ENCODE data around the gene CNN2. TPM values are rescaled to one million over a fixed set of nuclear protein-coding genes. Genes with fewer than 3 reads are reported as not detected.

Gene CNN2
- total and polyA plus RNA-seq, 9 of the 15 experiments (the other 6 are each of a cell fraction or from before 2014, with no cell fraction given), result 12.1 to 174 (median 52.7) TPM

DNA sequence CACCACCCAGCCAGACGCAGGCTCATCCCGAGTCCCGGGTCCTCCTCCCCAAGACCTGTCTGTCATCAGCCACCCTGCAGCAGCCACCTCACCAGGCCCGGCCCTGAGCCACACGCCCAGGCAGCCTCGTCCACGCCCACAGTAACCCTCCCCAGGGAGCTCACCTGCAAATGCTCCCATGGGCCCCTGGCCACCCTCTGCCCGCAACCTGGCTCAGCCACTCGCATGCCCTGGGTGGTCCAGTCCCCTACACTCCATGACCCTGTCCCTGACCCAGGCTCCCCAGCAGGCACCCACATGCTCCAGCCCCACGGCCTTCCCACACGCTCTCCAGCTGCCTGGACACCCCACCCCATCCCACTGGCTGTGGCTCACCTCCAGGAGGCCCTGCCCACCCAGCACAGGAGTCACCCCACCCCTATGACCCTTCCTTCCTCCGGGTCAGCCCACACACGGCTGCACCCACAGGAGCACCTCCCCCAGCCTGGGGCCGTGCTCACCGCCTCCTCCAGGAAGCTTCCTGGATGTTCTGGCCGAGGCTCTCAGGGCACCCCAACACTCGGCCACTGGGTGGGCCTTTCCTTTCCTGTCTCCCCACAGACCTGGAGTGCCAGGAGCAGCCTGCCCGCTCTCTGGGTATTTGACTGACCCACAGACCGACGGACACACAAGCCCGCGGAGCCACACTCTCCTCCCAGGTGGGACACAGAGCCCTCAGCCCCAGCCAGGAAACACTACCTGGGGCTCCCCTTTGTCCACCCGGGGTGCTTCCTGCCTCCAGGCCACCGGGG is 9.1 kb upstream of the CNN2 start (continued):
- TF ChIP-seq, protein P1, sequence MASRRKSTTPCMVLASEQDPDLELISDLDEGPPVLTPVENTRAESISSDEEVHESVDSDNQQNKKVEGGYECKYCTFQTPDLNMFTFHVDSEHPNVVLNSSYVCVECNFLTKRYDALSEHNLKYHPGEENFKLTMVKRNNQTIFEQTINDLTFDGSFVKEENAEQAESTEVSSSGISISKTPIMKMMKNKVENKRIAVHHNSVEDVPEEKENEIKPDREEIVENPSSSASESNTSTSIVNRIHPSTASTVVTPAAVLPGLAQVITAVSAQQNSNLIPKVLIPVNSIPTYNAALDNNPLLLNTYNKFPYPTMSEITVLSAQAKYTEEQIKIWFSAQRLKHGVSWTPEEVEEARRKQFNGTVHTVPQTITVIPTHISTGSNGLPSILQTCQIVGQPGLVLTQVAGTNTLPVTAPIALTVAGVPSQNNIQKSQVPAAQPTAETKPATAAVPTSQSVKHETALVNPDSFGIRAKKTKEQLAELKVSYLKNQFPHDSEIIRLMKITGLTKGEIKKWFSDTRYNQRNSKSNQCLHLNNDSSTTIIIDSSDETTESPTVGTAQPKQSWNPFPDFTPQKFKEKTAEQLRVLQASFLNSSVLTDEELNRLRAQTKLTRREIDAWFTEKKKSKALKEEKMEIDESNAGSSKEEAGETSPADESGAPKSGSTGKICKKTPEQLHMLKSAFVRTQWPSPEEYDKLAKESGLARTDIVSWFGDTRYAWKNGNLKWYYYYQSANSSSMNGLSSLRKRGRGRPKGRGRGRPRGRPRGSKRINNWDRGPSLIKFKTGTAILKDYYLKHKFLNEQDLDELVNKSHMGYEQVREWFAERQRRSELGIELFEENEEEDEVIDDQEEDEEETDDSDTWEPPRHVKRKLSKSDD (conservative IDR thresholded peaks at IDR 0.05; ENCODE audit: low read length), result no peak
- TF ChIP-seq MEIS2 (IDR thresholded peaks at IDR 0.05; ENCODE audit: partially characterized antibody), result peak; percentile 81
- TF ChIP-seq, protein P2, sequence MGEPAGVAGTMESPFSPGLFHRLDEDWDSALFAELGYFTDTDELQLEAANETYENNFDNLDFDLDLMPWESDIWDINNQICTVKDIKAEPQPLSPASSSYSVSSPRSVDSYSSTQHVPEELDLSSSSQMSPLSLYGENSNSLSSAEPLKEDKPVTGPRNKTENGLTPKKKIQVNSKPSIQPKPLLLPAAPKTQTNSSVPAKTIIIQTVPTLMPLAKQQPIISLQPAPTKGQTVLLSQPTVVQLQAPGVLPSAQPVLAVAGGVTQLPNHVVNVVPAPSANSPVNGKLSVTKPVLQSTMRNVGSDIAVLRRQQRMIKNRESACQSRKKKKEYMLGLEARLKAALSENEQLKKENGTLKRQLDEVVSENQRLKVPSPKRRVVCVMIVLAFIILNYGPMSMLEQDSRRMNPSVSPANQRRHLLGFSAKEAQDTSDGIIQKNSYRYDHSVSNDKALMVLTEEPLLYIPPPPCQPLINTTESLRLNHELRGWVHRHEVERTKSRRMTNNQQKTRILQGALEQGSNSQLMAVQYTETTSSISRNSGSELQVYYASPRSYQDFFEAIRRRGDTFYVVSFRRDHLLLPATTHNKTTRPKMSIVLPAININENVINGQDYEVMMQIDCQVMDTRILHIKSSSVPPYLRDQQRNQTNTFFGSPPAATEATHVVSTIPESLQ (CRISPR knock-in tag; IDR thresholded peaks at IDR 0.05), result 0 out of 2 replicates have a peak, but pooled peaks have one; percentile 22
- TF ChIP-seq NCOA2 (IDR thresholded peaks at IDR 0.05; ENCODE audit: partially characterized antibody in 2 of 2), result no peak
- 0 out of 2 replicates have a peak, but pooled peaks have one; percentile 38 for TF ChIP-seq CBX1 (IDR thresholded peaks at IDR 0.05; ENCODE audit: low read depth)
- no peak for TF ChIP-seq EZH2 (IDR thresholded peaks at IDR 0.05; ENCODE audit: borderline replicate concordance, low read depth, low read length)
- peak; percentile 51 for TF ChIP-seq KDM5B (IDR thresholded peaks at IDR 0.05; ENCODE audit: insufficient replicate concordance, low read depth, low read length)
- TF ChIP-seq POLR2A (conservative IDR thresholded peaks at IDR 0.05), result peak; percentile 56; the same call in 1 of the 2 replicates
- TF ChIP-seq NR2C2 (CRISPR knock-in tag; IDR thresholded peaks at IDR 0.05), result no peak
- TF ChIP-seq NR2C2 (tag; IDR thresholded peaks at IDR 0.05), result peak; percentile 60; the same call in 1 of the 2 replicates
- 0 out of 2 replicates have a peak, but pooled peaks have one; percentile 9 for TF ChIP-seq CBFA2T2 (conservative IDR thresholded peaks at IDR 0.05)
- TF ChIP-seq PRMT5 (CRISPR knock-in tag; IDR thresholded peaks at IDR 0.05), result no peak
- no peak for TF ChIP-seq C11orf30 (IDR thresholded peaks at IDR 0.05; ENCODE audit: low read depth)
- TF ChIP-seq RBM22 (IDR thresholded peaks at IDR 0.05; ENCODE audit: low read depth, low read length, poor library complexity, severe bottlenecking), result peak; percentile 80
- no peak for TF ChIP-seq NR3C1 (CRISPR knock-in tag; IDR thresholded peaks at IDR 0.05)
- TF ChIP-seq, protein P3, sequence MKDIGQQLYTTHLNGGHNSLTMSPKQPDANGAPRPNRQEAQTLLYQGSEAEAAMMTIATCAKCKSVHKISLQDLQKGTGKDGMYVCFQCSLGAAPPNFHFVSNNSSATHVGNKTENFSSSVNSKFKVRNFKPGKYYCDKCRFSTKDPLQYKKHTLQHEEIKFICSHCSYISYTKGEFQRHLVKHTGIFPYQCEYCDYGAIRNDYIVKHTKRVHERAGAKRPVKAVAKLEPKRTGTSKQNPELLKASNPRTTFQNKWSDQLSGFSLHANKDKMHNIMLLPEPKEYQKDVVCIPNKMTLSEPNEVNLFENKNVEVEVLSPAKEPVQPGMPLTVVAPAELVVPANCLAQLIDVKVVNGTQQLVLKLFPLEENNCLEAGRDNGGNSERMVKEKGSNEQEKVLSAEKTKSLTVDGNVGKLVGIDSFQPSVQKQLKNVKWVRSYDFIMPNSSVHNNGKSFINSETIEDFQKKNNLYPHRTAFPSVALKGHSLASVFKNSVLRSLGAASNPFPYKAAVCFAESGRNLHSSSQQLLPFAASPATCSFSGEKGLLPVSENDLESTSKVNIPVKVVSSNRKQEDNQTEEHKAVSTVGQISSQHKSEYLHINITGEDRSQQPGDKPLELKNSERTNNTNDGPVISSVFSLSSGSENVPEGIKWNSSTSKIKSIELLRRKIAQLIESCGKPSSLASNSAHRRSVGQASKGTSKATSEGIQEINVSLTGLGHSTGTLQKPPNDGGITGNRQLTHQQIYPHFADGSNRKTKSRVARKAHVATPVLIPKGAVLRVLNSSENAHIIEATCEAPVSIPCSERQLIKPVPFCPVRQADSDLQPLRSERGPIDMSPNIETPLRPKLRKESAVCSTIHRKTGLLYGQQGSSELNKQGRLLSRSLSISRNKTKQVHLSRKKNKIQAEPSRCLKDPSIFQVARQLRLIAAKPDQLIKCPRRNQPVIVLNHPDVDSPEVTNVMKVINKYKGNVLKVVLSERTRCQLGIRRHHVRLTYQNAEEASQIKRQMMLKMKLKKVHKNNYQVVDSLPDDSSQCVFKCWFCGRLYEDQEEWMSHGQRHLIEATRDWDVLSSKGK (CRISPR knock-in tag; IDR thresholded peaks at IDR 0.05), result no peak
- TF ChIP-seq POLR3A (IDR thresholded peaks at IDR 0.05; ENCODE audit: borderline replicate concordance, extremely low read depth, insufficient read depth, insufficient read length), result no peak
